GM21717 (cell line): ENCODE data around the gene CCN2.

Experiments
- ATAC-seq: cut with Tn5 transposase; IDR thresholded peaks from one replicate; pipeline ENCODE4 v1.9.1; 2021; ENCODE audit warnings: mild to moderate bottlenecking, moderate library complexity; ENCODE audit not compliant: unreplicated experiment

The CCN2 gene

DNA sequence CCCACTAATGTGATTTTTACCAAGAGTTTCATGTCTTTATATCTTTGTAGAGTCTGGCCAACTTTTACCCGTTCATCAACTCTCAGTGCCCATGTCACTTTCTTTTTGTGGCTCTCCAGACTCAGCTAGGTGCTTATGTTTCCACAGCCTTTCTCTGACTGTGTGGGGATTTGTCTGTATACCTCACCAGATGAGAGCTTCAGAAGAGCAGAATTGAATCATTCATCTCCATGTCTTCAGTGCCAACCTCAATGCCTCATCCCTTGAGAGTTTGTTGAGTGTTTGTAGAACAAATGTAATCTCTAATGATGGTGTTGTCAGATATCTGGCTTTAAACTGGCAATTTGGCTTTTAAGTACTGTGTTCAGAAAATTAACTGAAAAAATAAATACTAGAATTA is 16.8 kb upstream of the CCN2 start:
- no peak for ATAC-seq

DNA sequence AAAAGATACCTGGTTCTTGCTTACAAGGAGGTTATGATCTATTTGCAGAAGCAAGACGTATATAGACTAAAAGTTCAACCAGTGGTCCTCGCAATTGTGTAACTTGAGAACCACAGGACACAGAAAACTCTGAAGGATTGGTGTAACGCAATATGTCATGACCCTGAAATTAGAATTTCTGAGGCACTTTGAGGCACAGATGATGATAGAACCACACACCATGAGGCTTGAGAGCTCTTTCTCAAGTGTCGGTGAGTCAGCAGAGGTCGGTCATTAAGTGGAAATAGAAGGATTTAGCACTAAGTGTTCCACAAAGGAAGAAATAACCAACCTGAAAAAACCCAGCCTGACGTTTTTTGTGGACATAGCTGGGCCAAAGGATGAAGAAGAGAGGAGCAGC is 15.3 kb upstream of the CCN2 start:
- ATAC-seq: no peak

DNA sequence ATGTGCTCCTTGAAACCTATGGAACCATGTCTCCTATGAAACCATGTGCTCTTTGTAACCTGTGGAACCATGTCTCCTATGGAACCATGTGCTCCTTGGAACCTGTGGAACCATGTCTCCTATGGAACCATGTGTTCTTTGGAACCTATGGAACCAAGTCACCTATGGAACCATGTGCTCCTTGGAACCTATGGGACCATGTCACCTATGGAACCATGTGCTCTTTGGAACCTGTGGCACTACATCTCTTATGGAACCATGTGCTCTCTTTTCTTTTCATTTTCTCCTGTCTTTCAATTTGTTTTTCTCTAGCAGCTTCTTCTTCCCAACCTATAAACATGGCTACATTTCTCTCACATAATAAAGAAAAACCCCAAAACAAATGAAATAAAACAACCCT is 11.9 kb upstream of the CCN2 start:
- no peak for ATAC-seq

DNA sequence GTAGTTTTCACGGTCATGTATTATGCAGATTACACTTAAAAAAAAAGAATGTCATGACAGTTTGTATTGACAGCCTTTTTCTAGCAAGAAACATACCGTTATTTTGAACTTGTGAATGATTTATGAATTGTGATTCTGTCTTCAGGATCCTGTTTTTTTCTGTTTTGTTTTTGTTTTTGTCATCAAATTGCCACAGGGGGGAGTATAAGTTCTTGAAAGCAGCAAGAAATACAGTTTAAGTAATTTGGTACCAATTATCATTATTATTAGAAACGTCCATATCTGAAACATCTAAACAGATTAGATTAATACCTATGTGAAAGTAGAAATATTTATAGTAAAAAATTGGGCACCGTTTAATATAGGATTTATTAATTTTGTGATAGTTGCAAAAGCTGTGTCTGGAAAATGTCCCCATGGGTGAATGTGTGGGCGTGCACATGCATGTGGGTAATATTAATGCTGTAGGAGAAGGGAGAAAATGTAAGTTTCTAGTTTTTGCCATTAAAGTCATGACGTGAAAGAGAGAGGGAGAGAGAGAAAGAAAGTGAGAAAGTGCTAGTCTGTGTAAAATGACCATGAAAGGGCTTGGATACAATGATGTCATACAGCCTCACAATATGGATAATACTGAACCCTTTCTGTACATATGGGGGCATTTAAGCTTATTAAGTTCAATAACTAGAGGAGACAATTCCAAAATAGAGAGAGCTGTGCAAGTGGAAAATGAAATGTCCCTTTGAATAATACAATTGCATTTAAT is 9.4 kb upstream of the CCN2 start:
- ATAC-seq: no peak

DNA sequence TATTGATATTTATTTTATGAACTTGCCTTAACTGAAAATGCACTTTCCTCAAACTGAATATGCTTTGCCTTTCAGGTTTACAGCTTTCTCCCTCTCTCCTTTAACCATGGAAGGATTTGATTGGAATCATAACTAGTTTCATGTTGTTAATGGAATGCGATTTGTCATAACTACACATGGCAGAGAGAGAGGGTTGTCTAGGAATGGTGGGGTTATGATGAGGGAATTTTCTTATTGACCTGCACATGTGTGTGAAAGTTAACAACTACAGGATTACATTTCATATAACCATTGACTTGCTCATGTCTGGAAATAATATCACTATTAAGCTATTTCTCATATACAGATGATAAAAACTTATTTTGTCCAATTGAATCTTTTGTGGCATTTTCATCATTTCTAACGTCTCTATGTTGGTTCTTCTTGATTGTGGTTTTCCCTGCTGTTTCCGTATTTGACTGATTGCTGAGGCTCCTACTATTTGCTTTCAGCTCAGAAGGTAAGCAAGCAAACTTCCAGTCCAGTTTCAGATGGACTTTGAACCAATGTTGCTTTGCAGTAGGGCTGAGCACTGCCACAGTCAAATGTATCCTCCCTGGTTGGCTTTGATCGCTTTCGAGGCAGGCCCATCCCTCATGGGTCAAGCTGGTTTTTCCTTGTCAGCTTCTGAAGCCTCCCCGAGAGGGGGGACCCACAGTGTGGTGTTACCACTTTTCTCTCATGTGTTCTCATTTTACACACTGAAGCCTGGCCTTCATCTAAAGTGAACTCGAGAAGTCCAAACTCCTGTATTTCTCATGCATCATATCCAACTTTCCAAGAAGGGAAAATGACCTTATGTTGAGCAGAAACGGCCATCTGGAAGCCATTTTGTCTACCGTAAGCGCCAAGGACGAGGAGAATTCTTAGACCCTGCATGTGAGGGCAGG is 7.6 kb upstream of the CCN2 start:
- no peak for ATAC-seq

DNA sequence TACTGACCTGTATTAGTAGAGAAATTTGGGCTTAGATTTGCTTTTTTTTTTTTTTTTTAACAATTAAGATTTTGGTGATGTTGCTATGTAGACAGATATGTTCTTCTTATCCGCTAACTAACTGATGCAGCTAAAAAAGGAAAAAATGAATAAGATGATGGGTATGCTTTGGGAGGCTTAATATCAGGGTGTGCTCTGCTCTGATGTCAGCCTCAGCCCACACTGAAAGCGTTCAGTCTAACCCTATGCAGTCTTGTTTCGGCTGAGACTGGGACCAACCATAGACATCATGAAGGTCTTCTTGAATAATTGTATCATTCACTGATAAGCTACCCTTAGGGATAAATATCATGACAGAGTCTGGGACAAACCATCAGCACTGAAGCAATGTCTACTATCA is 6.9 kb upstream of the CCN2 start:
- ATAC-seq: no peak

DNA sequence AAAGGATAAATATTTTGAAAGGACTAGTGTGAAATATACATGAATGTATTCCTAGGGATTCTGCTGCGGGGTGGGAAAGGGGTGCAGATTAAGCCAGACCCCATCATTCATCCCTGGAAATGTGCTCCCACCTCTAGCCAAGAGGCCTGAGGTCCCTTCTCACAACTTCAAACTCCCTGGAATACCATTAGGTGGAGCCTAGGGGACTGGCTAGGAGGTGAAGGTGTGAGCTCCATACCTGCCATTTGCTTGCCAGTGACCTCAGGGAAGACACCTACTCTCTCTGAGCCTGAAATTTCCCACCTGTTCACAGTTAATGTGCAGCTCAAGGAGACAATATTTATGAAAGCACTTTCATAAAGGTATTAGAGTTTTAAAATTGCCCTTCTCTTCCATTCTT is 4.7 kb upstream of the CCN2 start:
- ATAC-seq: no peak

DNA sequence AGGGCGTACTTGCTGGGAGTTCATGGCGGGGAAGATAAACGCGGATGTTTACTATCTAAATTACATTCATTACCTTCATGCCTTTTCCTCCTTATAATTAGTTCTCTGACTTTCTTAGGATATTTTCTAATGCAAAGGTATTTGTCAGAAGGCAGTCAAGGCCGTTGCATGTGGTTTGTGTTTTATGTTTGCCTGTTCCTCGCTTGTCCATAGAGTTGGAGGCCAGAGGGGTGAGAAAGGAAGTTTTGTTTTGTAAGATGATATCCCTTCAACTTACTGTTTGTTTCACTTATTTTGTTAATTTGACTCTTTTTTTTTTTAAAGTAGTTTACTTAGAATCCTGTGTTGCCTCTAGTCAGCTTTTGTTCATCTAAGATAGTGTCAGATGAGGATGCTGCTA is 4.0 kb upstream of the CCN2 start:
- no peak for ATAC-seq

DNA sequence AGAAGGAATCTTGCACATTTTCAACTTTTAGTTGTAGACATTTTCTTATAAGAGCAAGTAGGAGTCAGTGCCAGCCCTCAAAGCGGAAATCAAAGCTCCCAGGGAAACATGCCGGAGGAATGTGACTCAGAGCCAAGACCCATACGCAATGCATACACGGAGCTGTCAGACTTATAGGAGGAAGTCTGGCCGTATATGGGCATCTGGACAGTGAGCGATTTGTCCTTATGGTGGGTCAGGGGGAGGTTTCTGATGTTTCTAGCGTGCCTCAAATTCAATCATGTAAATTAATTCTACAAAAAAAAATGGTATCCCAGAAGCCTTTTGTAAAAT is 3.6 kb upstream of the CCN2 start:
- ATAC-seq: no peak

DNA sequence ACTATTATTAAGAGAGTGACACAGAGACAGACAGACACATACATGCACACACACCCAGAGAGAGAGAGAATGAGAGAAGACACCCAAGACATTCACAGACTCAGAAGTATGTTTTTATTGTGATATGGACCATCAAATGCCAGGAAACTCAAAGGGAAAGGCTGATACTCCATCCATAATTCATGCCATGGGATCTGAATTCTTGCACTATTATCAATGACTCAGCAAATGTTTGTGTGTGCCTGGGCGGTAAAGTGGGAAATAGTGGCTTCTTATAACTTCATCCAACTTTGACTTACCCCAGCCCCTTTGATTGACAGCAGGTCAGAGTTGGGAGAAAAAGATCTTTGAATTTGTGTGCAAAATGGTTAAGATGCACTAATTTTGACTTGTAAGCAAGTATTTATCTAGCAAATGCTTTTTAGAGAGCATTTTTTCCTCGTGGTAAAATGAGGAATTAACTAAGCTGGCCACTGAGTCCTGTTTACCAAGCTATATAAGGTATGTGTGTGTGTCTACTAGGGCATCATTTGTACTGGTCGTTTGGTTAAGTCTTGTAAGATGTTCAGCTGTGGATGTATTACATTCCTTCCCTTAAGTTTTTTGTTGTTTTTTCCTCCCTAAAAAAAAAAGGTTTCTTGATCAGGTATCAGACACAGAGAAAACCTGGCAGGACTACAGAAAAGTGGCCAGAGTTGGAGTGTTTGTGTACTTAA is 3.0 kb upstream of the CCN2 start:
- no peak for ATAC-seq

DNA sequence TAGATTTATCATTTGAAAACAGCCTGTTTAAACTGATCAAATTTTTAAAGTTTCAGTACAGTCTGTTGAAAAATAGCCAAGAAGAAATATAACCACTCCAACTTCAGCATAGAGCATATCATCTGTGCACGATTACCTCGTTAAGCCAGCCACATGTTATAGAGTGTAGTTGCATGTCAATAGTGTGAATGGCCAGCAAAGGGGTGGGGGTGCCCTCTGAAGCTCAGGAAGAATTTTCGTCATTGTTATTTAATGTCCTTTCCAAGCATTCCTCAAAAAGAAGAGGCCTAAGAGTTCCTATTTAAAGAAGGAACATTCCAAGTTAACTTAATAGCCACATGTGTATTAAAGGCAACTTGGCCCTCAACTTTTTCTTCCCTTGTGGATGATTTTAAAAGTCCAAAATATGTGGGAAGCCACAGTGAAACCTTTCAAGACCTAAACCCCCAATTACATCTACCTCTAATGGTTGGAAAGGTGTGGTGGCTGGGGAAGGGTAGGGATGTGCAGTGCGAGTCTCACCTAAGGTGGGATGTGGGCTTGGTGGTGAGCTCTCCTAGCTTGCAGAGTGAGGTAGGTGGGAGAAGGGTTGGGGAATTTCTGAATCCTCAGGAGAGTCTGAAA is 1.8 kb upstream of the CCN2 start:
- no peak for ATAC-seq

DNA sequence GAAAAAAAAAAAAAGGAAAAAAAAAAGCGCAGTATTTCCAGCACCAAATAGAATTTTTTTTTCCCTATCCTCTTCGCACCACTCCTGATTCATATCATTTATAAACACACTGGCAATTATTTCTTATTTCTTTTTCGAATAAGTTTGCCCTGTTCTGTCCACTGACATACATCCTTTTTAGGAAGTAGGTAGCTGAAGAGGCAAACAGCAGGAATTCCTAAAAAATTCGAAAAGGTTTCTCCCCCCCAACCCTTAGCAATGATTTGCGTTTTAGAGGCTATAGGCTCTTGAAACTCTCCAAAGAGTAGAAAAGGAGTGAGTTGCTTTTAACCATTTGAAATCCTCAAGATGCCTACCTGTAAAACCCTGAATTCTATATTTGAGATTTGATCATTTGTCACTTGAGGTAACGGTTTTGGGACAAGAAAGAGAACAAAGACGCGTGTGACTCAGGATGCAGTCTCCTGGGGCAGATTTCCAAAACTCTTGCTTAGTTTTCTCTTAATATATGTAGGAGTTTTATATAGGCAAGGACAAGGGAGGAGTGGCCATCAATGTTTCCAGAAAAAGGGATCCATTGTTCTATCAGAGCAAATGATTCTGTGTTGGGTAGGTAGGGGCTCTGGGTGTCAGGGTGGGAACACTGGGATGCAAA is 531 bp upstream of the CCN2 start:
- no peak for ATAC-seq

DNA sequence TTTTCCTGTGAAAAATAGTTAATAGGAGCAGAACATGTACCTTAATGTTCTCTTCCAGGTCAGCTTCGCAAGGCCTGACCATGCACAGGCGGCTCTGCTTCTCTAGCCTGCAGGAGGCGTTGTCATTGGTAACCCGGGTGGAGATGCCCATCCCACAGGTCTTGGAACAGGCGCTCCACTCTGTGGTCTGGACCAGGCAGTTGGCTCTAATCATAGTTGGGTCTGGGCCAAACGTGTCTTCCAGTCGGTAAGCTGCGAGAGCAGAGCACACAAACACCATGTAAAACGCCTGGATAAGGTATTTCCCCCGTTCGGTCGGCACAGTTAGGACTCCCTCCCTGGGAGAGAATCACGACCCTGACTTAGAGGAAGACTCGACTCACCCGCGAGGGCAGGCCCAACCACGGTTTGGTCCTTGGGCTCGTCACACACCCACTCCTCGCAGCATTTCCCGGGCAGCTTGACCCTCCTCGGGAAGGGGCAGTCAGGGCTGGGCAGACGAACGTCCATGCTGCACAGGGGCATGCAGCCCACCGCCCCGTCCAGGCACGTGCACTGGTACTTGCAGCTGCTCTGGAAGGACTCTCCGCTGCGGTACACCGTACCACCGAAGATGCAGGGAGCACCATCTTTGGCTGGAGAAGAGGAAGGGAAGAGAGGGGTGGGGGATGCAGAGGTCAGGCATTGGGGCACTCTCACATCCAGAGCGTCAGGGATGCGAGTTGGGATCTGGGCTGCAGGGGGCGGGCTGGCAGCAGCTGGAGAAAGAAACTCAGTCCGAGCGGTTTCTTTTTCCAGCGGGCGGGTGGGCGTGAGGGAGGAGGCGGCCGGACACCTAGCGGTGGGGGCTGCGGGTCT is 1.0 kb downstream of the CCN2 start:
- ATAC-seq: no peak

DNA sequence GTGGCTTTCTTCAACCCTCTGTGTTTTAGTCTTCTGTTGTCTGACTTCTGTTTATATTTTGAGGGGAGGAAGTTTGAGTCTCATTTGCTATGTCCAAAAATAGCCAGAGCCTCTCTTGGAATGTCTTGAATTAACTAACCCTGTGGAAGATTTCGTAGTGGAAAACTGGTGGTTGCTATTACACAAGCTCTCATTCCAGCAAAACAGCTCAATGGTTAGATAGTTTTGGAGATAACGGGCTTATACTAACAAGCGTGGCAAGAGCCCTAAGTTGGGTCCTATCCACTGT is 1.6 kb downstream of the CCN2 start:
- no peak for ATAC-seq

DNA sequence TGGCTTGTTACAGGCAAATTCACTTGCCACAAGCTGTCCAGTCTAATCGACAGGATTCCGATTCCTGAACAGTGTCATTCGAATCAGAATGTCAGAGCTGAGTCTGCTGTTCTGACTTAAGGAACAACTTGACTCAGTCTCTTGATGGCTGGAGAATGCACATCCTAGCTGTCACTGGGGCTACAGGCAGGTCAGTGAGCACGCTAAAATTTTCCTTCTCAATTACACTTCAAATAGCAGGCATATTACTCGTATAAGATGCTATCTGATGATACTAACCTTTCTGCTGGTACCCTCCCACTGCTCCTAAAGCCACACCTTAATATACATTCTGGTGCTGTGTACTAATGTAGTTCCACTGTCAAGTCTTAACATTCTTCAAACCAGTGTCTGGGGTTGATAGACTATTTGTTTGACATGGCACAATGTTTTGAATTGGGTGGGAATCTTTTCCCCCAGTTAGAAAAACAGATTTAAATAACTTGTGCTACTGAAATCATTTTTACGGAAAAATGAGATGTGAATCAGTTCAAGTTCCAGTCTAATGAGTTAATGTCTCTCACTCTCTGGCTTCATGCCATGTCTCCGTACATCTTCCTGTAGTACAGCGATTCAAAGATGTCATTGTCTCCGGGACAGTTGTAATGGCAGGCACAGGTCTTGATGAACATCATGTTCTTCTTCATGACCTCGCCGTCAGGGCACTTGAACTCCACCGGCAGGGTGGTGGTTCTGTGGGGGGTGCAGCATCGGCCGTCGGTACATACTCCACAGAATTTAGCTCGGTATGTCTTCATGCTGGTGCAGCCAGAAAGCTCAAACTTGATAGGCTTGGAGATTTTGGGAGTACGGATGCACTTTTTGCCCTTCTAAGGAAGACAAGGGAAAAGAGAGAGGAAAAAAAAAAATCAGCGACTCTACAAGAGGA is 2.2 kb downstream of the CCN2 start:
- no peak for ATAC-seq

DNA sequence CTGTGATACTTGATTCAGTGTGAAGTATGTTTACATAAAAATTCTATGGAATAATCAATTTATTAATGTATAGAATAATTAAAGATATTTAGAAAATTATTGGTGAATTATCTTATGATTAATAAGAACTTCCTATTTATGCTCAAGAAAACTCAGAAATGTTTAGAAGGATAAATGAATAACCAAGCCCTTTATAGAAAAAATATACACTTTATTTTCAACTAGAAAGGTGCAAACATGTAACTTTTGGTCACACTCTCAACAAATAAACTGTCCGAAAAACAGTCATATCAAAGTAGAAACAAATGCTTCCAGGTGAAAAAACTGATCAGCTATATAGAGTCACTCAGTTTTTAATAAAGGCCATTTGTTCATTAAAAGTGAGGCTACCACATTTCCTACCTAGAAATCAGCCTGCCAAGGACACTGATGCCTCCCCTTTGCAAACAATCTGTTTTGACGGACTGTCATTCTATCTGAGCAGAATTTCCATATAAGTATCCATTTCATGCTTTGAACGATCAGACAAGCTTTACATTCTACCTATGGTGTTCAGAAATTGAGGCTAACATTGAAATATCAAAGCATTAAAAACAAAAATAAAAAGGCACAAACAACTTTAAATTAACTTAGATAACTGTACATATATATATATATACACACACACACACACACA is 3.0 kb downstream of the CCN2 start:
- ATAC-seq: no peak

DNA sequence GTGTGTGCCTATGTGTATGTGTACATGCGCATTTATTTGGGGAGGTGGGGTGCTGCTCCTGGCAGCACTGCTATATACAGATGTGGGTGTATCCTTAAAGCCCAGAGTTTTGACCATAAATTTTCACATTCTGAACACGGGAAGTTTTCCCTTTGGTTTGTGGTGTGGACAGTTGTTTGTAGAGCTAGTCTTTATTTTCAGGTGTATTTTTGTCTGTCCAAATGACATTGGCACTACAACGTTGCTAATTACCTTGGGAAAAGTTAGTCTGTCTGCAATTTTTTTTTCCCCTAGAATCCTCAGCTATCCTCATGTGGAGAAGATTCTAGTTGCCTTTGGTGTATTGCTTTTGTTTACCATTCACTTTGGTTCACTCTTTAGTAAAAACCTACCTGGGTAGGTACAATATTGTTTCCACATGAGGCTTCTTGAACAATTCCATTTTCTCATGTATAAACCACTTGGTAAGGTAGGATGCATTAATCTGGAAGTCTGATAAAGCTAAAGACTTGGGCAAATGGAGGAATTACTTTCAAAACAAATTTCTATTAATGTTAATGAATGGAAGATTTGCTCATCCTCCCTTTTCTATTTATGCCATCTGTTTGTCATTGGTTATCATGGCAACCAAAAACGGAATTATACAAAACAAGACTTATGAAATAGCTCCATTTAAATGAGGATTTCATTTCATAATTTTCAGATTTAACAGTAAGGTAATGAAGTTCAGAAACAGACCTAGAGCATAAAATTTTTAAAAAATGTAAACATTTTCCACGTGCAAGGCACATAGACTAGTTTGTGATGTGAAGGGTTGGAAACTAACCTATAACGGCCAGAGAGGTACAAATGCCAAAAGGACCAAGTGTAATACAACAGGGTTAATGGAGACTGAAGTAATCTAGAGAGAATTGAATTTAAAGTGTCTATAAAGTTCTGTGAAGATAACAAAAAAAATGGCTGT is 3.9 kb downstream of the CCN2 start:
- no peak for ATAC-seq
